Keratinocyte (primary cell): Measurements from ENCODE around the gene LRRIQ4.

ENCODE experiments used
- CTCF ChIP-seq, 3 experiments: IDR thresholded peaks in 1 of 3; conservative IDR thresholded peaks in 1 of 3; optimal IDR thresholded peaks in 1 of 3; 2 replicates in 2 of 3; 3 replicates in 1 of 3; pipeline versions ENCODE3 to v1.5.1; 2011; ENCODE audit warnings: low read length in 3 of 3, mild to moderate bottlenecking in 3 of 3, moderate library complexity in 2 of 3, control low read depth in 1 of 3, inconsistent platforms in 1 of 3; ENCODE audit not compliant: insufficient read depth in 2 of 3; ENCODE audit errors: extremely low read depth in 1 of 3
- EZH2 ChIP-seq: IDR thresholded peaks from one replicate; pipeline ENCODE4 v1.6.1; 2012; ENCODE audit warnings: inconsistent platforms, mild to moderate bottlenecking, low read length, moderate library complexity

- TF ChIP-seq CTCF (optimal IDR thresholded peaks at IDR 0.05 in 1 of 3, IDR thresholded peaks at IDR 0.05 in 1 of 3, conservative IDR thresholded peaks at IDR 0.05 in 1 of 3; ENCODE audit: extremely low read depth in 1 of 3, insufficient read depth in 2 of 3, low read length in 3 of 3) (no peak), EZH2 (no peak)
Observed at GRCh38 chr3:169880576-169881250, 68.0 kb downstream of the LRRIQ4 start.
